K562 (cell line): ENCODE results near the gene COG7. TPM values are rescaled to one million over a fixed set of nuclear protein-coding genes. Genes with fewer than 3 reads are reported as not detected.
A peak's percentile ranks its signal among the peaks of the same experiment; 100 is the strongest.

Experiments
- ATAC-seq: fragments of 200-7000 bp; cut with Tn5 transposase; 3 replicates; pipeline ENCODE4 v1.9.1; 2020; ENCODE audit warnings: moderate library complexity
- BruUV-seq: library from RNA; stranded (reverse); fragments of 400-500 nt; replicated peaks from 2 replicates; lab custom pipeline; 2021; lab: Mats Ljungman, UMichigan
- CTCF ChIA-PET: fragments of 300-600 bp; formaldehyde crosslinking; extraction: SDS; loops from one replicate; lab custom pipeline; 2021; ENCODE audit warnings: low intra/inter-chr PET ratio; lab: Yijun Ruan, JAX
- POLR2A ChIA-PET: fragments of 300-600, 350-650 bp; sonication (Branson Sonifier 250); formaldehyde crosslinking; extraction: SDS; loops from one replicate; lab custom pipeline; 2021; ENCODE audit warnings: antibody characterized with exemption, inconsistent platforms; lab: Yijun Ruan, JAX
- DNase-seq, 4 experiments: peaks; one replicate each; pipeline versions ENCODE4 v3.0.0 to v3.0.0-alpha.2; 2011 to 2018; ENCODE audit warnings: low spot score in 3 of 4, mixed read lengths in 3 of 4; ENCODE audit errors: extremely low read depth in 1 of 4
- FAIRE-seq: peaks from 2 replicates; lab custom pipeline; 2011; peaks lifted over from hg19 to GRCh38; lab: Jason Lieb, UNC
- H2AFZ ChIP-seq: 2 replicates; pipeline ENCODE4 v1.6.0; 2011; ENCODE audit warnings: low read depth, low read length, control low read depth, inconsistent platforms
- H3K27ac ChIP-seq: fragments of 200-600 bp; 3 replicates; pipeline ENCODE4 v1.8.0; 2011; ENCODE audit warnings: low read depth, mild to moderate bottlenecking, control low read depth, inconsistent platforms, low read length, moderate library complexity, mixed read lengths; ENCODE audit errors: extremely low read depth
- H3K27me3 ChIP-seq, 2 experiments: fragments of 300-600 bp in 1 of 2; 2 replicates in 1 of 2; 3 replicates in 1 of 2; pipeline versions ENCODE4 v1.6.0 to v1.8.0; 2011; ENCODE audit warnings: inconsistent platforms in 2 of 2, low read length in 2 of 2, mild to moderate bottlenecking in 1 of 2, mixed read lengths in 1 of 2, moderate library complexity in 1 of 2; ENCODE audit not compliant: control insufficient read depth in 2 of 2, insufficient read depth in 2 of 2
- H3K36me3 ChIP-seq: fragments of 300-600 bp; 3 replicates; pipeline ENCODE4 v1.8.0; 2011; ENCODE audit warnings: mild to moderate bottlenecking, low read length, inconsistent platforms; ENCODE audit not compliant: control insufficient read depth, insufficient read depth
- H3K4me1 ChIP-seq, 2 experiments: fragments of 200-600 bp in 1 of 2; replicated peaks in 1 of 2; 2 replicates in 1 of 2; 3 replicates in 1 of 2; pipeline versions ENCODE4 v1.5.1 to v1.8.0; 2011; ENCODE audit warnings: inconsistent platforms in 2 of 2, low read length in 2 of 2, mild to moderate bottlenecking in 1 of 2, mixed read lengths in 1 of 2, moderate library complexity in 1 of 2; ENCODE audit not compliant: control insufficient read depth in 2 of 2, insufficient read depth in 2 of 2
- H3K4me2 ChIP-seq: 2 replicates; pipeline ENCODE4 v1.6.1; 2011; ENCODE audit warnings: low read length, control low read depth, inconsistent platforms, mixed read lengths; ENCODE audit not compliant: insufficient read depth
- H3K4me3 ChIP-seq: fragments of 200-600 bp; sonication (generic), shearing (Covaris generic); 2 replicates; pipeline ENCODE4 v1.5.1; 2016; ENCODE audit warnings: control low read depth, inconsistent platforms
- H3K79me2 ChIP-seq: fragments of 200-600 bp; 3 replicates; pipeline ENCODE4 v1.8.0; 2011; ENCODE audit warnings: low read length, inconsistent platforms; ENCODE audit not compliant: control insufficient read depth, insufficient read depth
- H3K9ac ChIP-seq, 2 experiments: 2 replicates each; pipeline versions ENCODE4 v1.6.0 to v1.6.1; 2011; ENCODE audit warnings: low read depth in 2 of 2, low read length in 2 of 2, control low read depth in 1 of 2, inconsistent platforms in 1 of 2, mild to moderate bottlenecking in 1 of 2, mixed read lengths in 1 of 2; ENCODE audit not compliant: insufficient read depth in 1 of 2
- H3K9me1 ChIP-seq: one replicate; pipeline ENCODE4 v1.6.0; 2011; ENCODE audit warnings: inconsistent platforms, mild to moderate bottlenecking, low read length, moderate library complexity; ENCODE audit not compliant: control insufficient read depth, insufficient read depth
- H3K9me3 ChIP-seq: replicated peaks from 2 replicates; pipeline ENCODE4 v1.5.1; 2011; ENCODE audit warnings: low read depth, low read length, inconsistent platforms; ENCODE audit not compliant: control insufficient read depth, insufficient read depth
- H4K20me1 ChIP-seq: replicated peaks from 2 replicates; pipeline ENCODE4 v1.6.1; 2011; ENCODE audit warnings: low read length, inconsistent platforms, mixed read lengths; ENCODE audit not compliant: control insufficient read depth, insufficient read depth
- FOSL1 ChIP-seq: fragments of 200-800 bp; sonication (Bioruptor generic); conservative IDR thresholded peaks from 2 replicates; pipeline ENCODE4 v1.6.1; 2016; ENCODE audit warnings: missing genetic modification characterization, missing compliant biosample characterization
- NFE2 ChIP-seq: IDR thresholded peaks from 2 replicates; pipeline ENCODE4 v1.6.1; 2014; ENCODE audit warnings: antibody characterized with exemption, low read depth
- SIN3B ChIP-seq: fragments of 450-650 bp; IDR thresholded peaks from 2 replicates; pipeline ENCODE4 v1.6.1; 2017; ENCODE audit warnings: low read depth, mild to moderate bottlenecking, moderate library complexity
- SUPT5H ChIP-seq: fragments of 450-650 bp; IDR thresholded peaks from 2 replicates; pipeline ENCODE4 v1.6.1; 2016
- TSC22D4 ChIP-seq: fragments of 450-650 bp; IDR thresholded peaks from 2 replicates; pipeline ENCODE4 v1.6.1; 2016; ENCODE audit warnings: missing genetic modification characterization, missing biosample characterization, control low read depth
- ZKSCAN1 ChIP-seq: fragments of 150-350 bp; IDR thresholded peaks from 2 replicates; pipeline ENCODE4 v1.6.1; 2016; ENCODE audit warnings: low read depth, low read length
- WGBS: fragments of 100-300 bp; shearing (Covaris generic); methylation state at CpG from one replicate; pipeline ENCODE4 v1.1.6; 2016; ENCODE audit warnings: low coverage, mixed read lengths; ENCODE audit not compliant: insufficient coverage; ENCODE audit errors: missing lambda C conversion rate; 5-methylcytosine and 5-hydroxymethylcytosine counted together
- in situ Hi-C: fragments of 300-500 bp; cut with MboI; formaldehyde crosslinking; loops from 4 replicates; pipeline ENCODE4 v1.15.0; 2018; ENCODE audit warnings: inconsistent platforms, mixed read lengths
- intact Hi-C: fragments of 100-400 bp; cut with micrococcal nuclease; formaldehyde crosslinking; loops from 2 replicates; pipeline ENCODE4 v1.14.2; 2022
- polyA plus RNA-seq, 8 experiments: library from polyadenylated mRNA; depleted of rRNA in 4 of 8; stranded (reverse) in 5 of 8; unstranded in 3 of 8; fragments of >200 nt; fragmentation: Nextera tagmentation in 2 of 8; fragmentation: Illumina TruSeq in 1 of 8; extraction: Ambion mirVana in 2 of 8; extraction: Trizol in 1 of 8; gene quantifications; 2 replicates each; pipeline versions ENCODE4 v1.2.1 to v1.2.3, GENCODE V29; 2011 to 2014; ENCODE audit warnings: inconsistent platforms in 1 of 8, missing spikeins in 1 of 8
- total RNA-seq, 7 experiments: library from RNA; depleted of rRNA in 6 of 7; stranded (reverse); fragments of >200 nt in 6 of 7; fragmentation: Illumina TruSeq in 2 of 7; extraction: Trizol in 2 of 7; gene quantifications; 2 replicates each; pipeline versions ENCODE4 v1.2.1 to v1.2.3, GENCODE V29; 2011 to 2021; ENCODE audit warnings: low replicate concordance in 1 of 7
- TF ChIP-seq, protein P1 (sequence below): sonication (generic); formaldehyde crosslinking; IDR thresholded peaks from 2 replicates; pipeline ENCODE4 v1.8.1; 2023; ENCODE audit warnings: mild to moderate bottlenecking, missing genetic modification reagents
- TF ChIP-seq, protein P2 (sequence below): fragments of 450-650 bp; IDR thresholded peaks from 2 replicates; pipeline ENCODE4 v1.6.1; 2016

COG7 gene
- total and polyA plus RNA-seq, 9 of the 15 experiments (the other 6 are each of a cell fraction or from before 2014, with no cell fraction given) = 3.8 to 17.6 (median 13.4) TPM

DNA sequence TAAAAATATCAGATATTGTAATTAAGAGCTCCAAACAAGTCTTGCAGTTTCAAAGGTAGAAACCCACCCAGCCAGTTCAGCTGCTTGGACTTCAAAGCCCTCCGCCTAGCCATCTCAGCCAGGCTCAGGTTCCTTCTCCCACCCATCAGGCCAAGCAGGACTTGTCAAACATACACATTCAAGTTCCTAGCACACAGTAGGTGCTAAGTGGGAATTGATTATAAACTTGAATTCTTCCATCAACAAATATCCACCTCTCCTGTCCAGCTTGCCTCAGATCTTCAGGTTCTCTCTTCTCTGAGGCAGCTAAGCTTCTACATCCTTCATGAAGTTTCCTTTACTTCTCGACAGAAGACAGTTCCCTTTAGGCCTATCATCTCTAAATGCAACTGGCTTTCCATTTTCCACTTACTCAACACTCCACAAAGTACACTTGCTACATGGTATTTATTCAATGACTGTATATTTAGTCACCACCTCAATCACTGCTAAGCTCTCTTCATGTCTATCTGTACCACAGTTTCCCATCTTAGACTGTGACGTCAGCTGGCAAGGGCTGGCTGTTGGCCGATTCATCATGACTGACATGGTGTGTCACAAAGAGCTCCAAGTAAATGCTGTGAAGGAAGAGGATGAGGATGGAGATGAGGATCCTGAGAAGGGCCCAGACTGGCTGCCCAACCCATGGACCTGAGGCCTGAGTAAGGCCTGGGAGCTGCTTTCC lies 13.3 kb upstream of the COG7 start:
- H2AFZ ChIP-seq = no peak overlapping the region
- H3K9me3 ChIP-seq = no peaks in the 10 kb centered on the region
- no peak for TF ChIP-seq SIN3B
- peak; percentile 55; the same call in 1 of the 2 replicates for TF ChIP-seq ZKSCAN1
- TF ChIP-seq SUPT5H = 0 out of 2 replicates have a peak, but pooled peaks have one; percentile 27
- peak; percentile 61 for TF ChIP-seq FOSL1
- TF ChIP-seq, protein P1, sequence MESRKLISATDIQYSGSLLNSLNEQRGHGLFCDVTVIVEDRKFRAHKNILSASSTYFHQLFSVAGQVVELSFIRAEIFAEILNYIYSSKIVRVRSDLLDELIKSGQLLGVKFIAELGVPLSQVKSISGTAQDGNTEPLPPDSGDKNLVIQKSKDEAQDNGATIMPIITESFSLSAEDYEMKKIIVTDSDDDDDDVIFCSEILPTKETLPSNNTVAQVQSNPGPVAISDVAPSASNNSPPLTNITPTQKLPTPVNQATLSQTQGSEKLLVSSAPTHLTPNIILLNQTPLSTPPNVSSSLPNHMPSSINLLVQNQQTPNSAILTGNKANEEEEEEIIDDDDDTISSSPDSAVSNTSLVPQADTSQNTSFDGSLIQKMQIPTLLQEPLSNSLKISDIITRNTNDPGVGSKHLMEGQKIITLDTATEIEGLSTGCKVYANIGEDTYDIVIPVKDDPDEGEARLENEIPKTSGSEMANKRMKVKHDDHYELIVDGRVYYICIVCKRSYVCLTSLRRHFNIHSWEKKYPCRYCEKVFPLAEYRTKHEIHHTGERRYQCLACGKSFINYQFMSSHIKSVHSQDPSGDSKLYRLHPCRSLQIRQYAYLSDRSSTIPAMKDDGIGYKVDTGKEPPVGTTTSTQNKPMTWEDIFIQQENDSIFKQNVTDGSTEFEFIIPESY = no peak
- no peak for TF ChIP-seq NFE2
- TF ChIP-seq, protein P2, sequence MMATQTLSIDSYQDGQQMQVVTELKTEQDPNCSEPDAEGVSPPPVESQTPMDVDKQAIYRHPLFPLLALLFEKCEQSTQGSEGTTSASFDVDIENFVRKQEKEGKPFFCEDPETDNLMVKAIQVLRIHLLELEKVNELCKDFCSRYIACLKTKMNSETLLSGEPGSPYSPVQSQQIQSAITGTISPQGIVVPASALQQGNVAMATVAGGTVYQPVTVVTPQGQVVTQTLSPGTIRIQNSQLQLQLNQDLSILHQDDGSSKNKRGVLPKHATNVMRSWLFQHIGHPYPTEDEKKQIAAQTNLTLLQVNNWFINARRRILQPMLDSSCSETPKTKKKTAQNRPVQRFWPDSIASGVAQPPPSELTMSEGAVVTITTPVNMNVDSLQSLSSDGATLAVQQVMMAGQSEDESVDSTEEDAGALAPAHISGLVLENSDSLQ = peak; percentile 23; the same call in 1 of the 2 replicates
- no peak for TF ChIP-seq TSC22D4
- TF ChIP-seq, all 486 proteins: peak for 4
- FAIRE-seq = no peak
- ATAC-seq = no peak
- ChIA-PET POLR2A (interaction anchor here (0.6 to 1.8 kb wide), 5 partner anchors 9 to 115 kb away, joined by 3 to 6 read pairs (median 4); partner anchors contain the start of gene COG7), CTCF (no interaction called here)
- H3K9me1 ChIP-seq = no peaks in the 10 kb centered on the region
- intact Hi-C loops (no loop called here), in situ Hi-C loops (no loop called here)
- peaks cover 0 to 5% of the 10 kb centered on the region in 2 experiments; a peak in 3 of 5 replicates for H3K4me1 ChIP-seq
- H3K27me3 ChIP-seq = no peaks in the 10 kb centered on the region
- H3K79me2 ChIP-seq = no peaks in the 10 kb centered on the region
- H3K9ac ChIP-seq = no peak overlapping the region
- DNase-seq = no peak
- BruUV-seq = no TSS peak
- H3K4me2 ChIP-seq = no peak overlapping the region
- 82% methylated on average over 4 of the region's 4 CpGs for WGBS
- H4K20me1 ChIP-seq = 0 out of 2 replicates have a peak, but pooled peaks cover 10% of the 10 kb centered on the region
- no peak overlapping the region for H3K27ac ChIP-seq
- no peak overlapping the region for H3K4me3 ChIP-seq
- peaks cover 62% of the 10 kb centered on the region; the same call in 2 of the 3 replicates for H3K36me3 ChIP-seq
